Stimulated activated CD4-positive, alpha-beta T cell treated with anti-CD3 and anti-CD28 coated beads, Interleukin-1b, Interleukin-23, amount 100 ng/mL, for 4 hours (primary cell): ENCODE data around the gene RANBP17.
"Not testable (repeated sequence)": the region's sequence is repeated elsewhere in the genome, so short reads cannot be mapped to it uniquely, and the experiment has no call there.

Source experiments
- DNase-seq, 2 donors: peaks; one replicate each; pipeline ENCODE4 v3.0.0-alpha.2; 2020; ENCODE audit warnings: low read depth in 2 of 2

RANBP17 gene

DNA sequence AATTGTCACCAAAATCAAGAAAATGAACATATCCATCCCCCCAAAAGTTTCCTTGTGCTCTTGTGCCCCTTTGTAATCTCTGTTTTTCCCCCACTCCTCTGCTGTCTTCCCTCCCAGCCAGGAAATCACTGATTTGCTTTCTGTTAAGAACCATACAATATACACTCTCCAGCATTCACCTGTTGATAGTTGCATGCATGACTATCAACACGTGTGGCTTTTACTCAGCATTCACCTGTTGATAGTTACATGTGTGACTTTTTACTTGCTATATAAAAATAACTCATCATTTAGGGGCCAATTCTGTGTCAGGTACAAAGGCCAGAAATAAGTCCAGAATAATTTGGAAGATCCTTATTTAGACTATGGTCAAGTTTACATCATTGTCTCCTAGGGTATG is 6.0 kb downstream of the RANBP17 start:
- no peak for DNase-seq

DNA sequence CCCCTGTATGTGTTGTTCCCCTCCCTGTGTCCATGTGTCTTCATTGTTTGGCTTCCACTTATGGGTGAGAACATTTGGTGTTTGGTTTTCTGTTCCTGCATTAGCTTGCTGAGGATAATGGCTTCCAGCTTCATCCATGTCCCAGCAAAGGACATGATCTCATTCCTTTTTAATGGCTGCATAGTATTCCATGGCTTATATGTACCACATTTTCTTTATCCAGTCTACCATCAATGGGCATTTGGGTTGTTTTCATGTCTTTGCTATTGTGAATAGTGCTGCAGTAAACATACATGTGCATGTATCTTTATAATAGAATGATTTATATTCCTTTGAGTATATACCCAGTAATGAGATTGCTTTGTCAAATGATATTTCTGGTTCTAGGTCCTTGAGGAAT is 8.6 kb downstream of the RANBP17 start:
- not testable (repeated sequence) for DNase-seq

DNA sequence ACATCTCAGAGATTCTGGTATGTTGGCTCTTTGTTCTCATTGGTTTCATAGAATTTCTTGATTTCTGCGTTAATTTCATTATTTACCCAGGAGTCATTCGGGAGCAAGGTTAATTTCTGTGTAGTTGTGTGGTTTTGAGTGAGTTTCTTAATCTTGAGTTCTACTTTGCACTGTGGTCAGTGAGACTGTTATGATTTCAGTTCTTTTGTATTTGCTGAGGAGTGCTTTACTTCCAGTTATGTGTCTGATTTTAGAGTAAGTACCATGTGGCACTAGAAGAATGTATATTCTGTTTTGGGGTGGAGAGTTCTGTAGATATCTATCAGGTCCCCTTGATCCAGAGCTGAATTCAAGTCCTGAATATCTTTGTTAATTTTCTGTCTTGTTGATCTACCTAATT is 12.2 kb downstream of the RANBP17 start:
- DNase-seq: no peak

DNA sequence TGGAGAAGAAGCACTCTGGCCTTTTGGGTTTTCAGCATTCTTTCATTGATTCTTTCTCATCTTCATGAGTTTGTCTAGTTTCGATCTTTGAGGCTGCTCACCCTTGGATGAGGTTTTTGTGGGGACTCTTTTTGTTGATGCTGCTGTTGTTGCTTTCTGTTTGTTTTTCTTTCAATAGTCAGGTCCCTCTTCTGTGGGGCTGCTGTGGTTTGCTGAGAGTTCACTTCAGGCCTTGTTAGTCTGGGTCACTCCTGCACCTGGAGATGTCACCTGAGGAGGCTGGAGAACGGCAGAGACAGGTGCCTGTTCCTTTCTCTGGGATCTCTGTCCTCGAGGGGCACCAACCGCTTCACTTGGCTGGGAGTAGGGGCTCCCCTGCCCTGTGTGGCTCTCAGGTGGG is 14.0 kb downstream of the RANBP17 start:
- no peak for DNase-seq

DNA sequence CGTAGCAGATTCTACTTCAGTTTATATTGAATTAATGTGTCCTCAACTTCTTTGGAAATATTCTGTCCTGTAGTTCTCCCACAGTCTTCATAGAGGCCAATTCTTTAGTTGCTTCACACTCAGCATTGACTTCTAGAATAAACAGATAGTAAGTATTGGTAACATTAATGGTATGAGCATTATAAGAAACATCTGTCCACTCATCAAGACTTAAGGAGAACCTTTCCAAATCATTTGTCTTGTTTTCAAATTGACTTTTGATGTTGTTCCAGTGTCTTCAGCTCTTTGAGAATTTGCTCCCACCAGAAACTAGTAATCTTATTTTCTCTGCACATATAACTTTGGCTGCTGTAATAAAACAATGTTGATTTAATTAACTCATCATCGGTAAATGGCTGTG is 18.3 kb downstream of the RANBP17 start:
- DNase-seq: no peak

DNA sequence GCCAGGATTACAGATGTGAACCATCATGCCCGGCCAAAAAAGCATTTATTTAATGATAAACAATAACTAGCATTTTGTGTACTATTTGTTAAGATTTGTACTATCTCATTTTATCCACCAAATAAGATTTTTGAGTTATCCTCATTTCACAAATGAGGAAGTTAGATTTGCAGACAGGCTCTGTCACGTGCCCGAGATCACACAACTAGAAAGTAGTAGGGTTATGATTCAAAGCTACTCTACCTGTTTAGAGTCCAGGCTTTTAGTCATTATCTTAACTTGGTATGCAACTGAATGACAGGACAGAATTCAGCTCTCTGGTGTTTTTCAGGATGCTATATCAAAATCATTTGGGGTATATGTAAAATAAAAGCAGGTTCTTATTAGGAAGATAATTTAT is 20.5 kb downstream of the RANBP17 start:
- DNase-seq: no peak

DNA sequence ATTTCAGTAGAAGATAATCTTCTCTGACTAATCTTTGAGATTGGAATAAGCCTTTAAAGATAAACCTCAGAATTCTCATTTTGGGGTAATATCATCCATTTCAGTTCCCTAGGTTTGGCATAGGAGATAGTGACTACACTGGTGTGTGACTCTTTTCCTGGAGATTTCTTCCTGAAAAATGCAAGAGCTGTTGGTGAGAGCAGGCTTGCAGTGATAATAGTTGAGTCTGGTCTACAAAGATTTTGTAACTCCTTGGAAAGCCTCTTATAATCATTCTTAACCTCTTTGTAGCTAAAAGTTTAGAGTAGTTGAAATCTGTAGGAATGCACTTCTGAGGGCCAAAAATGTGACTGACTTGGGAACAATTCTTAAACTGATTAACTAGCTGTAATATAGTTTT is 23.4 kb downstream of the RANBP17 start:
- DNase-seq: no peak

DNA sequence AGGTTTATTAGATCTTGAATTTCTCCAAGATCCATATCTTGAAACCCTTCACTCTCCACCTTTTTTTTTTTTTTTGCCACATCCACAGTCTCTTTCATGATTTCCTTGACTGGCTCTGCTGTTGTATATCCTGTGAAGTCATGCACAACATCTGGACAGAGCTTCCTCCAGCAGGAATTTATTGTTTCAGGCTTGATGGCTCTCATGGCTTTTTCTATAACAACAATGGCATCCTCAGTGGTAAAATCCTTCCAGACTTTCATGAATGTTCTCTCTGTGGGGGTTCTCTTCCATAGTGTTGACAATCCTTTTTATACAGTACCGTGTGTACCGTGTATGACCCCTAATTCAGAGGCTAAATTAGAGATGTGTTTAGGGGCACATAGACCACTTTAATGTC is 24.0 kb downstream of the RANBP17 start:
- no peak for DNase-seq

DNA sequence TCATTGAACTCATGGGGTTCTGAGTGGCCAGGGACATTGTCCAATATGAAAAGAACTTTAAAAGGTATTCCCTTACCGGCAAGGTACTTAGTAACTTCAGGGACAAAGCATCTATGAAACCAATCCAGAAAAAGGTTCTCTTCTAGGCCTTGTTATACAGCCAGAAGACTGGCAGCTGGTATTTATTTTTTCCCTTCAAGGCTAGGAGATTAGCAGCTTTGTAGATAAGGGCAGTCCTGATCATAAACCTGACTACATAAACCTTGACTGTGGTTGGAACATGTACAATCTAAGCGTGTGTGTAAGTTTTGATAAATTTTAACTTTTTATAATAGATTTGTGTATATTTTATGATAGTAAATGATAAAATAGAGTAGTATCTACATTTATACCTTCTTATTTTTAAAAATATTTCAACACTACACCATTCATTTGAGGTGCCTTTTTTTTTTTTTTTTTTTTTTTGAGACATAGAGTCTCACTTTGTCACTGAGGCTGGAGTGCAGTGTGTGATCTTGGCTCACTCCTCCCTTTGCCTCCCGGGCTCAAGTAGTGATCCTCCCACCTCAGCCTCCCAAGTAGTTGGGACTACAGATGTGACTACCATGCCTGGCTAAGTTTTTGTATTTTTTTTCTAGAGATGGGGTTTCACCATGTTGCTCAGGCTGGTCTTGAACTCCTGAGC is 24.5 kb downstream of the RANBP17 start:
- DNase-seq: no peak

DNA sequence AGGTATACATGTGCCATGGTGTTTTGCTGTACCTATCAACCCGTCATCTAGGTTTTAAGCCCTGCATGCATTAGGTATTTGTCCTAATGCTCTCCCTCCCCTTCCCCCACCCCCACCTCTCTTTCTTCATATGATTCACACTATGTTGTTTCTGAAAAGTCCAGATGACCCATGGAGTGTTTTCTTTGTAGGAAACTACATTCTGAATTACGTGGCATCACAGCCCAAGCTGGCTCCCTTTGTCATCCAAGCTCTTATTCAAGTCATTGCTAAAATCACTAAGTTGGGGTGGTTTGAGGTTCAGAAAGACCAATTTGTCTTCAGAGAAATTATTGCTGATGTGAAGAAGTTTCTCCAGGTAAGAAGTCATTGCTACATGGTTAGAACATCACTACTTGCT is 30.4 kb downstream of the RANBP17 start:
- no peak for DNase-seq

DNA sequence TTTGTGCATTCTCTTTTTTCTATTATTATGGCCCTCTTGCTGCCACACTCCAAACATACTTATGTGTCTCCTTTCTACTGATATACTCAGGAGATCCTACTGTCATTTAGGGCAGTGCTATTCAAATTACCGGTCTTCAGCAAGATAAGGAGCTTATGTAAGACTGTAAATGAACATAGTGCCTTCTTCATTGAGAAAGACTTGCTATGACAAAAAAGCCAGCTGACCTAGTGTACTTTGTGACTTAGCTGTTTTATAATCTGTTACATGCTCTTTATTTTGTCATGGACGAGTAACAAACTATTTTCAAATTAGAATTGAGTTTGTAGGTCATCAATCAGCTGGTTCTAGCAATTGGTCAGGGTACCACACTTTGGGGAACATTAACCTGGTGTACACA is 32.8 kb downstream of the RANBP17 start:
- no peak for DNase-seq

DNA sequence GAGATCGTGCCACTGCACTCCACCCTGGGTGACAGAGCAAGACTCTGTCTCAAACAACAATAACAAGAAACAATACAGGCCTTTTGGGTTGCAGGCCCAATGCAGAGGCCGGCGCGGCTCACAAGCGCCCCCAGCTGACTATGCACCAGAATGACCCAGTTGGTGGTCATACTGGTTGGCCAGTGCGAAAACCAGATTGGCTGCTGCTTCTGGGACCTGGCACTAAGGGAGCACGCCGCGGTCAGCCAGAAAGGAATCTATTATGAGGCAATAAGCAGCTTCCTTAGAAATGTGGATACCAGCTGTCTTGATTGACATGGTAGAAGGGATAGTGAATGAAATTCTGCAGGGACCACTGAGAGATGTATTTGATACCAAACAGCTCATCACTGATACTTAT is 35.0 kb downstream of the RANBP17 start:
- no peak for DNase-seq

DNA sequence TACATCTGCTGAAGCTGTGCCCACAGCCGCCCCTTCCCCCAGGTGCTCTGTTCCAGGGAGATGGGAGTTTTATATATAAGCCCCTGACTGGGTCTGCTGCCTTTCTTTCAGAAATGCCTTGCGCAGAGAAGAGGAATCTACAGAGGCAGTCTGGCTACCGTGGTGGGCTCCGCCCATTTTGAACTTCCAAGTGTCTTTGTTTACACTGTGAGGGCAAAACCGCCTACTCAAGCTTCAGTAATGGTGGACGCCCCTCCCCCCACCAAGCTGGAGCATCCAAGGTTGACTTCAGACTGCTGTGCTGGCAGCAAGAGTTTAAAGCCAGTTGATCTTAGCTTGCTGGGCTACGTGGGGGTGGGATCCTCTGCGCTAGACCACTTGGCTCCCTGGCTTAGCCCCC is 41.3 kb downstream of the RANBP17 start:
- DNase-seq: no peak

DNA sequence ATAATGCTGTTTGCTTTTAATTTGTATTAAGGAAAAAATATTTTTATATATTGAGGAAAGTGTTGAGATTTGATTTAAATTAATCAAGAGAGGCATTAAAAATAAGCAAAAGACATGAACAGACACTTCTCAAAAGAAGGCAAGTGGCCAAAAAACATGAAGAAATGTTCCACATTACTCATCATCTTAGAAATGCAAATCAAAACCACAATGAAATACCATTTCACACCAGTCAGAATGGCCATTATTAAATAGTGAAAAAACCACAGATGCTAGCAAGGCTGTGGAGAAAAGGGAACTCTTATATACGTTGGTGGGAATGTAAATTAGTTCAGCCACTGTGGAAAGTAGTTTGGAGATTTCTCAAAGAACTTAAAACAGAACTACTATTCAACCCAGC is 45.9 kb downstream of the RANBP17 start:
- no peak for DNase-seq

DNA sequence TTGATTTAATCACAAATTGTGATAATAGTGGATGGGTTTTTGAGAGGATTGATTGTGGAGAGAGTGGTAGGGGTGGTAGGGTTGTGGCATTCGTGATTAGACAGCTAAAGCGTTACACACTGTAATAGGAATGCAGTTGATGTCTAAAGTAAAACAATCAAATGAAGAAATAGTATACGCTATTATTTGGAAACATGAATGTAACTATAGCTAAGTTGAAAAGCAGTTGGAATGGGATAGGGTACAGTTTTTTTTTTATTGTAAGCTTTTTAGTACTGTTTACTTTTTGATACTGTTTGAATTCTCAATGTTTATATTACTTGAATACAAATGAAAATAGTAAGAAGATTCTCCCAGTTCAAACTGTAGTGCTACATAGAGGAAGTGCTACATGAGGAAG is 51.8 kb downstream of the RANBP17 start:
- no peak for DNase-seq

DNA sequence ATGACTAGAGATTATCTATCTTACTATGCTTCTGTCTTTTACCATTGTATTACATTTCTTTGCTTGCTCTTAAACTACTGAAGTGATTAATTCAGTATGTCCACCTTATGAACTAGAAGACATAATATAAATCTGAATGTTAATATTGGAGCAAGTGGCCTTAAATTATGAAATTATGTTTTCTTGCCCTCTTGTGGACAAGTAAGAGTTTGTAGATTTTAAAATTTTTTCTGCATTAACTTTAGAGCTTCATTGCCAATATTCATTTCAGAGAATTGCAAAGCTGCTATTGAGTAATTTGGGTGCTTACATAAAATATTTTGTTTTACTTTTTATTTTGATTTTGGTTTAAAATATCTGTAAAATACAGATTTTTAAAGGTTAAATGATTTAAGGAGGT is 55.3 kb downstream of the RANBP17 start:
- no peak for DNase-seq

DNA sequence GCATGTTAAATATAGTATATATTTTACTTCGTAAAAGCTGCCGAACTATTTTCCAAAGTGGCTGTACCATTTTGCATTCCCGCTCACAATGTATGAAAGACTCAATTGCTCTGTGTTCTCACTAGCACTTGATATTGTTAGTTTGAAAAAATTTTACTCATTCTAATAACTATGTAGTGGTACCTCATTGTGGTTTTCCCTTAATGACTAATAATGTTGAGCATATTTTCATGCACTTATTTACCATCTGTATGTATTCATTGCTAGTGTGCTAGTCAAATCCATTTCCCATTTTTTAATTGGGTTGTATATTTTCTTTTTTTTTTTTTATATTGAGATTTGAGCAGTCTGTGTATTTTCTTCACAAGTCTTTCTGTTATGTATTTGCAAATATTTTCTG is 58.4 kb downstream of the RANBP17 start:
- no peak for DNase-seq

DNA sequence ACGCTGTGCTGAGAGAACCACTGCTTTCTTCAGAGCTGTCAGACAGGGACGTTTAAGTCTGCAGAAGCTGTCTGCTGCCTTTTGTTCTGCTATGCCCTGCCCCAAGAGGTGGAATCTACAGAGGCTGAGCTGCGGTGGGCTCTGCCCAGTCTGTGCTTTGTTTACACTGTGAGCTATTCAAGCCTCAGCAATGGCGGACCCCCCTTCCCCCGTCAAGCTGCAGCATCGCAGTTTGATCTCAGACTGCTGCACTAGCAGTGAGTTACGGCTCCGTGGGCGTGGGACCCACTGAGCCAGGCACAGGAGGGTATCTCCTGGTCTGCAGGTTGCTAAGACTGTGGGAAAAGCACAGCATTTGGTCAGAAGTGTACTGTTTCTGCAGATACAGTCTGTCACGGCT is 60.5 kb downstream of the RANBP17 start:
- not testable (repeated sequence) for DNase-seq

DNA sequence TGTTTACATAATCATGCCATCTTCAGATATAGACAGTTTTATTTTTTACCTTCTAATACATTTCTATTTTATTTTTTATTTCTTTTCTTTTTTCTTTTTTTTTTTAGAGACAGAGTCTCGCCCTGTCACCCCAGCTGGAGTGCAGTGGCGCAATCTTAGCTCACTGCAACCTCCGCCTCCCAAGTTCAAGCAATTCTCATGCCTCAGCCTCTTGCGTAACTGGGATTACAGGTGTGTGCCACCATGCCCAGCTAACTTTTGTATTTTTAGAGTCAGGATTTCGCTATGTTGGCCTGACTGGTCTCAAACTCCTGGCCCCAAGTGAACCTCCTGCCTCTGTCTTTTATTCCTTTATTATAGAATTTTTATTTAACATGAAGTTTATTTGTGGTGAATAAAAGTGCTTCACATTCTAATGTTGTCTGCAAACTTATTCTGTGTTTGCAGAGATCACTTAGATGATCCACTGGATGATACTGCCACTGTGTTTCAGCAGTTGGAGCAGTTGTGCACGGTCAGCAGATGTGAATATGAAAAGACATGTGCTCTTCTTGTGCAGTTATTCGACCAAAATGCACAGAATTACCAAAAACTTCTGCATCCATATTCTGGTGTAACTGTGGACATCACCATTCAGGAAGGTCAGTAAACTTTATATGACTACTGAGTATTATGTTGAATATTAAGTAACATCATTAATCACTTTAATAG is 62.2 kb downstream of the RANBP17 start:
- DNase-seq: no peak

DNA sequence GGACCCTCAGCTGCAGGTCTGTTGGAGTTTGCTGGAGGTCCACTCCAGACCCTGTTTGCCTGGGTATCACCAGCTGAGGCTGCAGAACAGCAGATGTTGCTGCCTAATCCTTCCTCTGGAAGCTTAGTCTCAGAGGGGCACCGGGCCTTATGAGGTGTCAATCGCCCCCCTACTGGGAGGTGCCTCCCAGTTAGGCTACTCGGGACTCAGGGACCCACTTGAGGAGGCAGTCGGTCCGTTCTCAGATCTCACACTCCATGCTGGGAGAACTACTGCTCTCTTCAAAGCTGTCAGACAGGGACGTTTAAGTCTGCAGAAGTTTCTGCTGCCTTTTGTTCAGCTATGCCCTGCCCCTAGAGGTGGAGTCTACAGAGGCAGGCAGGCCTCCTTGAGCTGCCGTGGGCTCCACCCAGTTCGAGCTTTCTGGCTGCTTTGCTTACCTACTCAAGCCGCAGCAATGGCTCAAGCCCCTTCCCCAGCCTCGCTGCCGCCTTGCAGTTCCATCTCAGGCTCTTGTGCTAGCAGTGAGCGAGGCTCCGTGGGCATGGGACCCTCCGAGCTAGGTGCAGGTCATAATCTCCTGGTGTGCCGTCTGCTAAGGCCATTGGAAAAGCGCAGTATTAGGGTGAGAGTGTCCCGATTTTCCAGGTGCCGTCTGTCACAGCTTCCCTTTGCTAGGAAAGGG is 73.9 kb downstream of the RANBP17 start:
- not testable (repeated sequence) for DNase-seq

DNA sequence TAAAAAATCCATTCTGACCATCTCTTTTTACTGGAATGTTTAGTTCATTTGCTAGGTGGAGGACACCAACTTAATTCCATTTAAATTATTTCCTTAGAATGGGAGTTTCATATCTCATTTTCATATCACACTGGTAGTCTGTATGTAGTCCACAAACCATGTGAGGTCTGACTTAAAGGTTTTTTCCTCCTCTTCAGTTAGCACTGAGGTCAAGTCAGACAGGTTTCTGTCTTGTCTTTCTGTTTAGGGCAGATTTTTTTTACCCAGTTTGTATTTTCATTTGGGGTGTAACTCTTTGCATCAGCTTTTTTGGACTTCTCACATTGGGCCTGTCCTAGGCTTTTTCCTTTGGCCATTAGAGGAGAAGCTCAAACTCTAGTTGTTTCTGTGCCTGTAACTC is 75.3 kb downstream of the RANBP17 start:
- DNase-seq: no peak

DNA sequence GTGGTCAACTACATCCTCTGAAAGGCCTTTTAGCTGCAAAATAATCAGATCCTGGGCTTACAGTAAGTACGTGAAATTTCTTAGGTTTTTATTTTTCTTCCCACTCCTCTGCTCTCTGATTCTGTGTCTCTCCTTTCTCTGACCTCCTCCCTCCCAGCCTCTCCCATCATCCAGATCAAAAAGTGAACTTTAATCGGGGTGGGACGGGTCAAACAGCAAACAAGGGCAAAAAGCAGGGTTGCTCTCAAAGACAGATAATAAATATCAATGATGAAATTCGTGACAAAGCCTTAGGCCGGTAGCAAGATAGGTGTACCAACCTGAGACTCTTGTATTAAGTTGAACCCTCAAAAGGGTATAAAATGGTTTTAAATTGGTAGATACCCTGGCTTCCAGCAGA is 76.1 kb downstream of the RANBP17 start:
- DNase-seq: no peak

DNA sequence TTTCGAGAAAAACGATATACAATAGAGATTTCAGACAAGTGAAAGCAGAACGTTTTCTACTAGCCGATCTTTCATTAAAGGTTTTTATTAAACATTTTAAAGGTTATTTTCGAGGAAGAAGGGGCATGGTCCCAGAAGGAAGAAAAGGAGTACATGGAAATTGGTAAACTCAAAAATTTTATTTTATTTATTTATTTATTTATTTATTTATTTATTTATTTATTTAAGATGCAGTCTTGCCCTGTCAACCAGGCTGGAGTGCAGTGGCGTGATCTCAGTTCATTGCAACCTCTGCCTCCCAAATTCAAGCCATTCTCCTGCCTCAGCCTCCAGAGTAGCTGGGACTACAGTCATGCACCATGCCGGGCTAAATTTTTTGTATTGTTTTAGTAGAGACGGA is 77.4 kb downstream of the RANBP17 start:
- DNase-seq: no peak
